HG03135 (cell line): ENCODE measurements around the gene HOXD4.

Source experiments
- ATAC-seq: cut with Tn5 transposase; IDR thresholded peaks from one replicate; pipeline ENCODE4 v1.9.1; 2021; ENCODE audit warnings: mild to moderate bottlenecking, moderate library complexity; ENCODE audit not compliant: unreplicated experiment

The HOXD4 gene

DNA sequence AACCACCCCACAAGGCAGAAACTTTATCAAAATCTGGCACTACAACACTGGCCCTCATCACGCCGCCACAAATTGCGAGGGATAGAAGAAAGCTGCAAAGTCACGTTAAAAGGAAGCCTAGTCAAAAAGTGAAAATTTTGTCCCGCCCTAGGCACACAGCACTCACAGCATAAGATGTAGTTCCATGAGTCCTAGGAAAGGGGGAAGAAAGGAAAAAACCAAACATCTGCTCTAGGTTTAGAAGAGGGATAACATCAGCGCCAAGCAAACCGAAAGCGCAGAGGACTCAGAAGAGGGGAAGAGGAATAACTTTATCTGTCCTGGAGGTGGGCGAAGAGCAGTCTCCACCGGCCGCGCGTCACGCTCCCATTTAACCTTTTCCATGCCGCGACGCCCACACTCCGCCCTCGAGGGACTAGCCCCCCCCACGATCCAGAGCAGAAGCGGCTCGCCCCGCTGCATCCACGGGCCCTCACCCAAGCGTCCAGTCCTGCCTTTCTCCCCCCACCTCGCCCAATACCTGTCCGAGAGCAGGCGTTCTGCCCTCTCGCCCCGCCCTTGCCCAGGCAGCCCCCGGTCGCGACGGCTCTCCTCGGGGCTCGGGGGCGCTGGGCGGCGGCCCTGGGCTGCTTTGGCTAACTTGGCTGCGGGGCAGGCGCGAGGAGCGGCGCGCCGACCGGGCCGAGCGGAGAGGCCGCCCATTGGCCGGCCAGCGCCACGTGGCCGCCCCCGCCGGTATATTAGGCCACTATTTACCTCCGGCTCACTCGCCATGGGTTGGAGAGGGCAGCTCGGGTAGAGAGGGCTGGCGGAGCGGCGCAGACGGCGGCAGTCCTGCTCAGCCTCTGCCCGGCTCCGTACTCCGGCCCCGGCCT is 36.8 kb downstream of the HOXD4 start, which contains the start of gene HOXD1:
Gene HOXD1, plus strand, starts transcription at position 770 of the 875 bp plus-strand sequence. CDS start 134 bp downstream, outside the sequence.
- ATAC-seq, result no peak

DNA sequence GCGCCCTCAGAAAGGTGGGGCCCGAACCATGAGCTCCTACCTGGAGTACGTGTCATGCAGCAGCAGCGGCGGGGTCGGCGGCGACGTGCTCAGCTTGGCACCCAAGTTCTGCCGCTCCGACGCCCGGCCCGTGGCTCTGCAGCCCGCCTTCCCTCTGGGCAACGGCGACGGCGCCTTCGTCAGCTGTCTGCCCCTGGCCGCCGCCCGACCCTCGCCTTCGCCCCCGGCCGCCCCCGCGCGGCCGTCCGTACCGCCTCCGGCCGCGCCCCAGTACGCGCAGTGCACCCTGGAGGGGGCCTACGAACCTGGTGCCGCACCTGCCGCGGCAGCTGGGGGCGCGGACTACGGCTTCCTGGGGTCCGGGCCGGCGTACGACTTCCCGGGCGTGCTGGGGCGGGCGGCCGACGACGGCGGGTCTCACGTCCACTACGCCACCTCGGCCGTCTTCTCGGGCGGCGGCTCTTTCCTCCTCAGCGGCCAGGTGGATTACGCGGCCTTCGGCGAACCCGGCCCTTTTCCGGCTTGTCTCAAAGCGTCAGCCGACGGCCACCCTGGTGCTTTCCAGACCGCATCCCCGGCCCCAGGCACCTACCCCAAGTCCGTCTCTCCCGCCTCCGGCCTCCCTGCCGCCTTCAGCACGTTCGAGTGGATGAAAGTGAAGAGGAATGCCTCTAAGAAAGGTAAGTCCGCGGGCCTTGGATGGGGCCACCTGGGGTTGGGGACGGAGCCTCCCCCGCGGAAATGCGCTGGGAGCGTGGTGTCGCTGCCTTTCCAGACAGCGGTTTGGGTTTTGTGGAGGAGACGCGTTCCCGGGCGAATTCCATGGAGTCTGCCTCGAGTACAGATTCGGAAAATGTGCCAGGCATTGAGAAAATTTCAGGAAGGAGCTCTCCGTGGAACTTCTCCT is 37.7 kb downstream of the HOXD4 start:
- ATAC-seq, result no peak

DNA sequence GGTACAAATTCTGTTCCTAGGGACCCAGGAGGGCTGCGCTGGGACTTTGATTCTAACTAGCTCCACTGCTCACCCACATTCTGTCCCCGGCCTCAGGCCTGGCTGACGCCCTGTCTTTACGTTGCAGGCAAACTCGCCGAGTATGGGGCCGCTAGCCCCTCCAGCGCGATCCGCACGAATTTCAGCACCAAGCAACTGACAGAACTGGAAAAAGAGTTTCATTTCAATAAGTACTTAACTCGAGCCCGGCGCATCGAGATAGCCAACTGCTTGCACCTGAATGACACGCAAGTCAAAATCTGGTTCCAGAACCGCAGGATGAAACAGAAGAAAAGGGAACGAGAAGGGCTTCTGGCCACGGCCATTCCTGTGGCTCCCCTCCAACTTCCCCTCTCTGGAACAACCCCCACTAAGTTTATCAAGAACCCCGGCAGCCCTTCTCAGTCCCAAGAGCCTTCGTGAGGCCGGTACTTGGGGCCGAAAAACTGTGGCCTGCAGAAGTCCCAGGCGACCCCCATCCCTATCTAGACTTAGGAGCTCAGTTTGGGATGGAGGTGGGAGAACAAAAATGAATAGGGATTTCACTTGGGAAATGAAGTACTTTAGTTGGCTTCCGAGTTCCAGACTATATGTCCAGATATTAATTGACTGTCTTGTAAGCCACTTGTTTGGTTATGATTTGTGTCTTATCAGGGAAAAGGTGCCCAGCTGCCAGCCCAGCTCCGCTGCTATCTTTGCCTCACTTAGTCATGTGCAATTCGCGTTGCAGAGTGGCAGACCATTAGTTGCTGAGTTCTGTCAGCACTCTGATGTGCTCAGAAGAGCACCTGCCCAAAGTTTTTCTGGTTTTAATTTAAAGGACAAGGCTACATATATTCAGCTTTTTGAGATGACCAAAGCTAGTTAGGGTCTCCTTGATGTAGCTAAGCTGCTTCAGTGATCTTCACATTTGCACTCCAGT is 38.6 kb downstream of the HOXD4 start:
- ATAC-seq, result no peak

DNA sequence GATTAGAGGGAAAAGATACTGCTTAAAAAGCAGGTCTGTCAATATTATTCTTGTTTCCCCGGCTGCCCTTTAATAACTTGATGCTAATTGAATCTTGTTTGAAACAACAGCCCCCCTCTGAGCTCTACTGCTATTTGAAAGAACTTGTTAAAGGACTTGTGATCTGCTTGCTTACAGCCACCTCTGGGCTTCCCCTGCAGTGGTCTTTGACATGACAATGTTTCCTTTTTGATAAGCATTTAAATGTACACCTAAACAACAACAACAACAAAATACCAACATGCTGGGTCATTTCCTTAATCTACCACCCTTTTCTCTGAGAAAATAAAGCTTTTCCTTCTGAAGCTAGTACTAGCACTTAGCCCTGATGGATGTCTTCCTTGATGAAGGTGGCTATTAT is 41.0 kb downstream of the HOXD4 start:
- ATAC-seq, result no peak

DNA sequence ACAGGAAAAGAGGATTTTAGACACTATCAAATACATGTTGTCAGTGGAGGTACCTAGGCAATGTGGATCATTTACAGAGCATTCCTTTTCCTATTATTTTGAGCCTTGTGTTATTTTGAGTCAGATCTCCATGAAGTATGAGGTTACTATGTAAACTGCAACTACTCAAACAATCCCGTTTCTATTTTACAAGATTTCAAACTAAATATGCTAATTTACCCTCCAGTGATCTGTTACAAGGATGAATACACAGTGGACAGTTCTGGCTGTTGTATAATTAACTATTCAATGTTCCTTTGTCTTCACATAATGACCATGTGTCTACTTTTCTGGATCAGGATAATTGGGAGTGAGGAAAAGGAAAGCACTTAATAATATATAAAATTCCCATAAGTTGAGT is 41.7 kb downstream of the HOXD4 start:
- no peak for ATAC-seq

DNA sequence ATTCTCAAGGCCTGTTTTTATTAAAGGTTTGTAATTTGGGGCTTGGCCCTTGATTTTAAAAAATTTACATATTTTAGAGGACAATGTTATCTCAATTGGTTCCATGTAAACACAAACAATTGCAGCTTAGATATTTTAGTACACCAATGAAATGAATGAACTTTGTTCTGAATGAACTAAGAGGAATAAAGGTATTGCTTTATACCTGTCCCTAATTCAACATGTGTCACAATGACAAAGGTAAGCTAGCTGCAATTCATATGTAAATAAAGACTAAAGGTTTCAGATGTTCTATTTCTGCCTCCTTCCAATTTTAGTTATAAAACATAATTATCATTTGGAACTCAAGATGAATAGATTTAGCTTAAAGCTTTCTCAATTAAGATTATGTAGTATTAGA is 48.6 kb downstream of the HOXD4 start:
- no peak for ATAC-seq

DNA sequence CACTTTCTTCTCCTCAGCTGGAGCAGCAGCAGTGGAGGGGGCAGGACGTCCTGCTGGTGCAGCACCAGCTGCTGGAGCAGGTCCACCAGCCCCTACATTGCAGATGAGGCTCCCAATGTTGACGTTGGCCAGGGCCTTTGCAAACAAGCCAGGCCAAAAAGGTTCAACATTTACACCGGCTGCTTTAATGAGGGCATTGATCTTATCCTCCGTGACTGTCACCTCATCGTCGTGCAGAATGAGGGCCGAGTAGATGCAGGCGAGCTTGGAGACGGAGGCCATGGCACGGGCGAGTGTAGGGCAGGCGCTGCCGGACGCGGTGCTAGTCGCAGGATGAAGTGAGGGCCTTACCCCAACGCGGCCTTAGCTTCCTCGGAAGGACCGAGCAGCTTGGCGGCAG is 49.6 kb downstream of the HOXD4 start:
- ATAC-seq, result no peak

DNA sequence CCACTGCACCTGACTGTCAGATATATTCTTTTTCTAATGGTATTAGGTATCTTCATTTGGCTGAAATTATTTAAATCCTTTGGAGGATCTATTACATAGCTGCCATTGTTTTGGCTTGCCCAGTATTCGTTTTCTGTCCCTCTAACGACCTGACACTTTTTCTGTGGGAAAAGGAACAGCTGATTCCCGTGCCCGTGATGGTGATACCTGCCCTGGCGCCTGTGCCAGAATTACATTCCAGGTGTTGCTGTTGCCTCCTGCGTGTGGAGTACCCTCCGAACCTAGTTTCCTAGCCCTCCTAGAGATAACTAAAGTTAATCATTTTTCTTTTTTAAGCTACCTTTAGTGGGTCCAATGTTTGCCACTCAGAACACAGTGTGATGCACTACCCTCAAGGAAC is 51.1 kb downstream of the HOXD4 start:
- no peak for ATAC-seq
